OCI-LY7 (cell line): ENCODE results near the gene CPD.

Source experiments
- EZH2phosphoT487 ChIP-seq: fragments of 200-600 bp; sonication (generic); IDR thresholded peaks from 2 replicates; pipeline ENCODE4 v1.6.1; 2018; ENCODE audit warnings: low read depth, borderline replicate concordance, mild to moderate bottlenecking, mixed run types, antibody characterized with exemption, low read length, moderate library complexity, mixed read lengths
- TF ChIP-seq, protein P1 (sequence below): fragments of 200-600 bp; sonication (generic); conservative IDR thresholded peaks from 2 replicates; pipeline ENCODE4 v1.5.1; 2014; ENCODE audit warnings: mild to moderate bottlenecking, antibody characterized with exemption, low read length, moderate library complexity, mixed read lengths

DNA sequence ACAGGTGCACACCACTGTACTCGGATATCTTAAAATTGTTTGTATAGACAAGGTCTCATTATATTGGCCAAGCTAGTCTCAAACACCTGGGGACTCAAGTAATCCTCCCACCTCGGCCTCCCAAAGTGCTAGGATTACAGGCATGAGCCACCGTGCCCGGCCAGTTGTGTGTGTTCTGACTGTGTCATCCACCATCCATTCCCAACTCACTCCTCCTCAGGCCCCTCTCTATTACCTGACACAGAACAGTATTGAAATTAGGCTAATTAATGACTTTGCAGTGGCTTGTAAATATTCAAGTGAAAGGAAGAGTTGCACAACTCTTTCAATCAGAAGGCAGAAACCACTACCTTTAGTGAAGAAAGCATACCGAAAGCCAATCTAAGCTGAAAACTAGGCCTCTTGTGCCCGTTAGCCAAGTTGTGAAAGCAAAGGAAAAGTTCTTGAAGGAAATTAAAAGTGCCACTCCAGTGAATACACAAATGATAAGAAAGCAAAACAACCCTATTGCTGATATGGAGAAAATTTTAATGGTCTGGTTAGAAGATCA is 127.2 kb downstream of the CPD start:
- TF ChIP-seq, protein P1, sequence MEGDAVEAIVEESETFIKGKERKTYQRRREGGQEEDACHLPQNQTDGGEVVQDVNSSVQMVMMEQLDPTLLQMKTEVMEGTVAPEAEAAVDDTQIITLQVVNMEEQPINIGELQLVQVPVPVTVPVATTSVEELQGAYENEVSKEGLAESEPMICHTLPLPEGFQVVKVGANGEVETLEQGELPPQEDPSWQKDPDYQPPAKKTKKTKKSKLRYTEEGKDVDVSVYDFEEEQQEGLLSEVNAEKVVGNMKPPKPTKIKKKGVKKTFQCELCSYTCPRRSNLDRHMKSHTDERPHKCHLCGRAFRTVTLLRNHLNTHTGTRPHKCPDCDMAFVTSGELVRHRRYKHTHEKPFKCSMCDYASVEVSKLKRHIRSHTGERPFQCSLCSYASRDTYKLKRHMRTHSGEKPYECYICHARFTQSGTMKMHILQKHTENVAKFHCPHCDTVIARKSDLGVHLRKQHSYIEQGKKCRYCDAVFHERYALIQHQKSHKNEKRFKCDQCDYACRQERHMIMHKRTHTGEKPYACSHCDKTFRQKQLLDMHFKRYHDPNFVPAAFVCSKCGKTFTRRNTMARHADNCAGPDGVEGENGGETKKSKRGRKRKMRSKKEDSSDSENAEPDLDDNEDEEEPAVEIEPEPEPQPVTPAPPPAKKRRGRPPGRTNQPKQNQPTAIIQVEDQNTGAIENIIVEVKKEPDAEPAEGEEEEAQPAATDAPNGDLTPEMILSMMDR, result no peak
- TF ChIP-seq EZH2phosphoT487, result no peak
